Measurements from ENCODE around the gene CYP17A1.

GRCh38 chr10:102845352-102845902, 8.2 kb upstream of the CYP17A1 start:
- TF ChIP-seq GATA3 (IDR thresholded peaks at IDR 0.05; ENCODE audit: low read depth, low read length) (no peak), GATA2 (IDR thresholded peaks at IDR 0.05; ENCODE audit: low read depth, low read length) (no peak)
